GM12872 (cell line): ENCODE results near the gene LGALS13.

Source experiments
- CTCF ChIP-seq: IDR thresholded peaks from 3 replicates; pipeline ENCODE4 v1.5.1; 2011; ENCODE audit warnings: low read depth, mild to moderate bottlenecking, low read length, moderate library complexity; ENCODE audit not compliant: insufficient read depth

The LGALS13 gene

GRCh38 chr19:39592381-39592780 is 9.9 kb upstream of the LGALS13 start:
- TF ChIP-seq CTCF, result no peak

DNA sequence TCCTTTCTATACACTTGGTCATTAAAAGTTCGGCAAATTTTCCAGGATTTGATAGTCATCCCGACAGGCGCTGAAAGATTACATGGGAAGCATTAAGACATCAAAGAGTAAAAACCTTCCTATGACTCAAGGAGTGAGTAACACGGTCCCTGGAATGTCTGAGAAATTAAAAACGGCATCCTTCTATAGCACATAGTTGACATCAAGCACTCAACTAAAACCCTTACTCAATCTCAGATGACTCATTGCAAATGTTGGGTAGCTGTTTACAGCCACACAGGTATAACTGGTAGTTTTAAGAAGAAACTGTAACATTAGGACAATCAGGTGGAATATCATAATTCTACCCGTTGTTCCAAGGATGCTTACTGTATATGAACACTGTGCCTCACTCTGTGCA is 6.4 kb upstream of the LGALS13 start:
- no peak for TF ChIP-seq CTCF

DNA sequence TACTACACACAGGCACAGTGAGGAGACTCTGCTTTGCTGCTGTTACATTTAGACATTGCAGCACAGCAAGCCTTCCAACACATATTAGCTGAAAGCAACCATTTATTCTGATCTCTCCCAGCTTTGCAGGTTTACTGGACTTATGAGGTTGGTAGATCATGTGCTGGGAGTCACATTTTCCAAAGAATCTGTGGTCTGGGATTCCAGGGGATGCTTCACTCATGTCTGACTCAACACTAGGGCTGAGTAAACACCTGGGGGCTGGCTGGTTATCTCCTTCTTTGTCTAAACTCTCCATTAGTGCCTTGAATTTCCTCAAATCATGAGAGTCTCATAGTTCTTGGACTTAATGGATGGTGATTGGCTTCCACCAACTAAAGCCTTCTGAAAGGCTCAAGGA is 5.4 kb upstream of the LGALS13 start:
- no peak for TF ChIP-seq CTCF

DNA sequence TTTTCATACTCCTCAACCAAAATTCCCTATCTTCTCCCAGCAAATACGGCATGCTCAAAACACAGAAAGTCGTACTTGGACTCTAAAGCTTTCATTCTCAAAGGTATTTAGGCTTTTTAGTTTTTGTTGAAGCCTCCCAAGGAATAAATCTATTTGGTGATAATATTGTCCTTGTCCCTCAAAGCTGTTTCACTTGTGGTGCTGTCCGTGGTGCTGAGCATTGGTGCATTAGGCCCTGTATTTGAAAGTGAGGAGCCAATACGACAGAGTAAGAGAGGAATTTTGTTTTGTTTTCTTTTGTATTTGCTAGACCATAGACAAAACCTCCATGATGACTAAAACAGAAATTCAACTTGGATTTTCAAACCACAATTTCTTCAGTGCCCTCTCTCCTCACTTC is 3.2 kb upstream of the LGALS13 start:
- TF ChIP-seq CTCF, result no peak

DNA sequence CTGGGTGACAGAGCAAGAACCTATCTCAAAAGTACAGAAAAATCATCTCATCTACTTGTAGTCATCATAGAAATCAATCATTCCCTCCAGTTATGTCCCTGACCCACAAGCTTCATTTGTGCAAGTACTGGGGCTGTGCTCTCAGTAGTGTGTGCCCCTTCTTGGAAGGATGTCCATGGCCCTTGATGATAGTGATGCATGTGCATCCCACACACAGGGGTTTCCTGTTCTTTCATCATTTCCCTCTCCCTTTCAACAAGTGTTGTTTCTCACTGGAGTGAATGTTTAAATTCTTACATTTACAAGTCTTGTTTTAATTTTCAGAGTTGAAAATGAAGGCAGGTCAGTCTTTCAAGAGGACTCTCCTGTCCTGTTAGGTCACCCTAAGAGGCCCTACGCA is 1.5 kb downstream of the LGALS13 start:
- TF ChIP-seq CTCF, result no peak

DNA sequence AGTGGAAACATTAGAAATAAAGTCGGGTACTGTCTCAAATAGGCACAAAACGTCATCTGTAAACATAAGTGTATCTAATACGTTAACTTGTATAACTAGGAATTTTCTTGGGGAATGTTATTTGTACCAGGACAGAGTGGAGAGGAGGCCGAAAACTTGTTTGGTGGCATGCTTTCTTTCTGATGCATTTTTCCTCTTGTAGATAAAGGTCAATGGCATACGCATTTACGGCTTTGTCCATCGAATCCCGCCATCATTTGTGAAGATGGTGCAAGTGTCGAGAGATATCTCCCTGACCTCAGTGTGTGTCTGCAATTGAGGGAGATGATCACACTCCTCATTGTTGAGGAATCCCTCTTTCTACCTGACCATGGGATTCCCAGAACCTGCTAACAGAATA is 4.7 kb downstream of the LGALS13 start:
- no peak for TF ChIP-seq CTCF

DNA sequence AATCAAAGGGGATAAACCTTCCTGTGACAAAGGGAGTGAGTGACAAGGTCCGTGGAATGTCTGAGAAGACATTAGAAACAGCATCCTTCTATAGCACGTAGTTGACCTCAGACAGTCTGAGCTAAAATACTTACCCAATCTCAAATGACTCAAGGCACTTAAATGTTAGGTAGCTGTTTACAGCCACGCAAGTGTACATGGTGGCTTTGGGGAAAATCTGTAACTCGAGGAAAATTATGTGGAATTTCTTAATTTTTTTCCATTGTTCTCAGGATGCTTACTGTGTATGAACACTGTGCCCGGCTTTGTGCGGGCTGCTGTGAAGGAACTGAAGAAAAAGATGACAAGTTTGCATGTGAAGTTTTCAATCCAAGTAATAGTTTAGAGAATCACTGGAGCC is 5.2 kb downstream of the LGALS13 start:
- TF ChIP-seq CTCF, result no peak

- no peak for TF ChIP-seq CTCF
Observed at GRCh38 chr19:39613597-39613996, 11.3 kb downstream of the LGALS13 start.
